Mammary epithelial cell (primary cell): ENCODE measurements around the gene TOLLIP.

Source experiments
- CTCF ChIP-seq, 2 donors: IDR thresholded peaks in 1 of 2; conservative IDR thresholded peaks in 1 of 2; 2 replicates each; pipeline ENCODE4 v1.5.1; 2011 to 2012; ENCODE audit warnings: inconsistent platforms in 2 of 2, low read length in 2 of 2, mild to moderate bottlenecking in 2 of 2, control low read depth in 1 of 2, low read depth in 1 of 2; ENCODE audit not compliant: insufficient read depth in 1 of 2; ENCODE audit errors: extremely low read depth in 1 of 2
- EZH2 ChIP-seq: IDR thresholded peaks from 2 replicates; pipeline ENCODE4 v1.6.1; 2012; ENCODE audit warnings: low read length, inconsistent platforms, borderline replicate concordance

GRCh38 chr11:1242289-1242688 is 67.1 kb downstream of the TOLLIP start:
- TF ChIP-seq CTCF (conservative IDR thresholded peaks at IDR 0.05 in 1 of 2, IDR thresholded peaks at IDR 0.05 in 1 of 2; ENCODE audit: extremely low read depth in 1 of 2, insufficient read depth in 1 of 2, low read depth in 1 of 2, low read length in 2 of 2) (no peak), EZH2 (no peak)
